Measurements from ENCODE around the gene TTLL13. TPM values are rescaled to one million over a fixed set of nuclear protein-coding genes. Genes with fewer than 3 reads are reported as not detected.

Gene TTLL13
- total RNA-seq, 3 donors from 2014 or later (not counting 1 experiment from before 2014, with no cell fraction given): 0.18 to 2.2 (median 1.2) TPM

DNA sequence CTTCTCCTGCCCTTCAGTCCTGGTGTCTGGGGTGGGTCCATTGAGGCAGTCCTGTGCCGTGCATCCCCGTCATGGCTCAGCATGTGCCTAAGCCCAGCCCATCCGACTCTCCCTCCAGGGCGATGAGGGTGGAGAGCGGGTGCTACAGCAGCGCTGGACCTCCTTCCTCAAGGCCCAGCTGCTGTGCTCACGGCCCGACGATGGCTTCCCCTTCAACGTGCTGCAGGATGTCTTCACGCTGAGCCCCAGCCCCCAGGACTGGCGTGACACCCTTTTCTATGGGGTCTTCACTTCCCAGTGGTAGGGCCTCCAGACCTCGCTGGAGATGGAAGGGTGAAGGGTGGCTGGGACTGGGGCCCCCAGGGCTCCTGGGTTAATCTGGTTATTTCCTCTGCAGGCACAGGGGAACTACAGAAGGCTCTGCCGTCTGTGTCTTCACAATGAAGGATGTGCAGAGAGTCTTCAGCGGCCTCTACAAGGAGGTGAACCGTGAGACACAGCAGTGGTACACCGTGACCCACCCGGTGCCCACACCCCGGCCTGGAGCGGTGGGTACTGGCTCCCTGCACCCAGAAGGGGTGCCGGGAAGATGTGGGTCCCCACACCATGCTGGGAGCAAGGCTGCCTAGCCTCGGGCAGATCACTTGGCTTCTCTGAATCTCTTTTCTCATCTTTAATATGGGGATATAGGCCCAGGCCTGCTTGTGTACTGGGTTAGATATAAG lies 25.8 kb upstream of the TTLL13 start:
- H3K36me3 ChIP-seq (ENCODE audit: control insufficient read depth, insufficient read depth, low read length): peaks cover 48% of the 10 kb centered on the region
- no peak for DNase-seq

DNA sequence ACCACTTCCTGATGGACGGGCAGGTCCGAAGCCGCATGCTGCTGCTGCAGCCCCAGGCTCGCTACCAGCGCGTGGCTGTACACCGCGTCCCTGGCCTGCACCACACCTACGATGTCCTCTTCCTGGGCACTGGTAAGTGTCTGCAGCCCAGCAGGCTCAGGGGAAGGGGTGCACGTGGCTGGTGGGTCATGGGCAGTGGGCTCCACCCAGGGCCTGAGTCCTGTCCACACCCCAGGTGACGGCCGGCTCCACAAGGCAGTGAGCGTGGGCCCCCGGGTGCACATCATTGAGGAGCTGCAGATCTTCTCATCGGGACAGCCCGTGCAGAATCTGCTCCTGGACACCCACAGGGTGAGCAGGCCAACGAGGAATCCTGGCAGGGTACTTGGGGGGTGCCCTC lies 24.3 kb upstream of the TTLL13 start:
- no peaks in the 10 kb centered on the region for H3K36me3 Mint-ChIP-seq
- no peaks in the 10 kb centered on the region for H3K9me3 Mint-ChIP-seq
- intact Hi-C loops (cut with micrococcal nuclease): no loop called here
- peaks cover 62% of the 10 kb centered on the region for H3K36me3 ChIP-seq (ENCODE audit: control insufficient read depth, insufficient read depth, low read length)
- H3K4me3 Mint-ChIP-seq: no peak overlapping the region
- TF ChIP-seq, protein P1, sequence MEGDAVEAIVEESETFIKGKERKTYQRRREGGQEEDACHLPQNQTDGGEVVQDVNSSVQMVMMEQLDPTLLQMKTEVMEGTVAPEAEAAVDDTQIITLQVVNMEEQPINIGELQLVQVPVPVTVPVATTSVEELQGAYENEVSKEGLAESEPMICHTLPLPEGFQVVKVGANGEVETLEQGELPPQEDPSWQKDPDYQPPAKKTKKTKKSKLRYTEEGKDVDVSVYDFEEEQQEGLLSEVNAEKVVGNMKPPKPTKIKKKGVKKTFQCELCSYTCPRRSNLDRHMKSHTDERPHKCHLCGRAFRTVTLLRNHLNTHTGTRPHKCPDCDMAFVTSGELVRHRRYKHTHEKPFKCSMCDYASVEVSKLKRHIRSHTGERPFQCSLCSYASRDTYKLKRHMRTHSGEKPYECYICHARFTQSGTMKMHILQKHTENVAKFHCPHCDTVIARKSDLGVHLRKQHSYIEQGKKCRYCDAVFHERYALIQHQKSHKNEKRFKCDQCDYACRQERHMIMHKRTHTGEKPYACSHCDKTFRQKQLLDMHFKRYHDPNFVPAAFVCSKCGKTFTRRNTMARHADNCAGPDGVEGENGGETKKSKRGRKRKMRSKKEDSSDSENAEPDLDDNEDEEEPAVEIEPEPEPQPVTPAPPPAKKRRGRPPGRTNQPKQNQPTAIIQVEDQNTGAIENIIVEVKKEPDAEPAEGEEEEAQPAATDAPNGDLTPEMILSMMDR (IDR thresholded peaks at IDR 0.05): no peak
- H3K4me3 ChIP-seq (ENCODE audit: low read length): no peak overlapping the region
- H3K9me3 ChIP-seq (ENCODE audit: control insufficient read depth, insufficient read depth, low read length): no peaks in the 10 kb centered on the region
- H3K27me3 ChIP-seq (ENCODE audit: control insufficient read depth, insufficient read depth, low read length): no peaks in the 10 kb centered on the region
- ATAC-seq (no peak), DNase-seq (no peak)
- 96% methylated on average over 17 of the region's 17 CpGs for WGBS (ENCODE audit: insufficient coverage)
- no peaks in the 10 kb centered on the region for H3K27me3 Mint-ChIP-seq (ENCODE audit: low read depth in 2 of 2)
- H3K27ac ChIP-seq (ENCODE audit: low read length): no peak overlapping the region
- no peak overlapping the region for H3K27ac Mint-ChIP-seq
- peaks cover 3 to 12% of the 10 kb centered on the region in 2 donors for H3K4me1 Mint-ChIP-seq
- H3K4me1 ChIP-seq (ENCODE audit: control insufficient read depth, insufficient read depth, low read length): peaks cover 5% of the 10 kb centered on the region

More for the DNA sequence above, 25.8 kb upstream of the TTLL13 start:
- H3K4me3 Mint-ChIP-seq: no peak overlapping the region
- intact Hi-C loops (cut with micrococcal nuclease): no loop called here
- H3K27ac Mint-ChIP-seq: no peak overlapping the region
- no peaks in the 10 kb centered on the region for H3K4me1 Mint-ChIP-seq
- no peak overlapping the region for H3K4me3 ChIP-seq (ENCODE audit: low read length)
- WGBS (ENCODE audit: insufficient coverage): 94% methylated on average over 22 of the region's 22 CpGs
- H3K27ac ChIP-seq (ENCODE audit: low read length): no peak overlapping the region
- peaks cover 5% of the 10 kb centered on the region for H3K4me1 ChIP-seq (ENCODE audit: control insufficient read depth, insufficient read depth, low read length)
- no peaks in the 10 kb centered on the region for H3K9me3 ChIP-seq (ENCODE audit: control insufficient read depth, insufficient read depth, low read length)
- TF ChIP-seq, protein P1 (IDR thresholded peaks at IDR 0.05): no peak
- H3K36me3 Mint-ChIP-seq: no peaks in the 10 kb centered on the region
- no peaks in the 10 kb centered on the region for H3K27me3 Mint-ChIP-seq (ENCODE audit: low read depth in 2 of 2)
- no peaks in the 10 kb centered on the region for H3K9me3 Mint-ChIP-seq
- H3K27me3 ChIP-seq (ENCODE audit: control insufficient read depth, insufficient read depth, low read length): no peaks in the 10 kb centered on the region
- ATAC-seq: no peak

DNA sequence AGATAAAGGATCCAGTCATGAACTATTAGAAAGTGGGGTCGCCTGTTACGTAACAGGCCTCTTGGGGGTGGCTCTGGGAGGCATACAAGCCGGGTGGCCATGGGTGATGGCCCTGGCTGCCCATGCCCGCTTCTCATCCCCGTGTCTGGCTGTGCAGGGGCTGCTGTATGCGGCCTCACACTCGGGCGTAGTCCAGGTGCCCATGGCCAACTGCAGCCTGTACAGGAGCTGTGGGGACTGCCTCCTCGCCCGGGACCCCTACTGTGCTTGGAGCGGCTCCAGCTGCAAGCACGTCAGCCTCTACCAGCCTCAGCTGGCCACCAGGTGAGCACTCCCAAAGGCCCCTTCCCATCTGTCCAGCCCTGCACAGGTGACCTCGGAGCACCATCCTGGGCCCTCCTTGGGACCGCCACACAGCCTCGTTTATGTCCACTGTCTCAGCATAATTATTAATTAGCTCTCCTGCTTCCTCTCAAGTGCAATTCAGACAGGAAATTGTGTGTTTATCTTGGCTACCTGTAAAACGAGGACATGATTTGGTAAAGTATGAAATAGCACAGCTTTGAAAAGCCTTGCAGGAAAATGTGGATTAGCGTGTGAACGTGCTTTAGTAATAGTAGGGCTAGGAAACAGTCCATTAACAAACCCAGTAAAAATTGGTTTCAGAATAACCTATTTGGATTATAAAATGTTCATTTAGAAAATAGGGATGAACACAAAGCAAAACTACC lies 23.7 kb upstream of the TTLL13 start:
- no peaks in the 10 kb centered on the region for H3K36me3 Mint-ChIP-seq

More for the DNA sequence above, 23.7 kb upstream of the TTLL13 start:
- WGBS (ENCODE audit: insufficient coverage): 95% methylated on average over 18 of the region's 18 CpGs
- Mint-ChIP-seq H3K27me3 (ENCODE audit: low read depth in 2 of 2) (no peaks in the 10 kb centered on the region), H3K4me1 (peaks cover 9 to 18% of the 10 kb centered on the region in 2 donors), H3K9me3 (no peaks in the 10 kb centered on the region), H3K4me3 (peak overlapping the region; percentile 13), H3K27ac (no peak overlapping the region)
- intact Hi-C loops (cut with micrococcal nuclease): no loop called here
- no peaks in the 10 kb centered on the region for H3K27me3 ChIP-seq (ENCODE audit: control insufficient read depth, insufficient read depth, low read length)
- H3K27ac ChIP-seq (ENCODE audit: low read length): no peak overlapping the region
- TF ChIP-seq, protein P1 (IDR thresholded peaks at IDR 0.05): no peak
- H3K4me1 ChIP-seq (ENCODE audit: control insufficient read depth, insufficient read depth, low read length): peaks cover 11% of the 10 kb centered on the region
- ATAC-seq (no peak), DNase-seq (no peak)
- no peaks in the 10 kb centered on the region for H3K9me3 ChIP-seq (ENCODE audit: control insufficient read depth, insufficient read depth, low read length)
- peaks cover 68% of the 10 kb centered on the region for H3K36me3 ChIP-seq (ENCODE audit: control insufficient read depth, insufficient read depth, low read length)
- H3K4me3 ChIP-seq (ENCODE audit: low read length): no peak overlapping the region
